ENCODE results near the gene OSBPL10. TPM values are rescaled to one million over a fixed set of nuclear protein-coding genes. Genes with fewer than 3 reads are reported as not detected.

OSBPL10 gene
- total RNA-seq, 1 donor = 15.0 TPM

GRCh38 chr3:31661993-31662670 lies 318.9 kb downstream of the OSBPL10 start:
- H3K4me3 ChIP-seq (ENCODE audit: low read depth, low read length) = no peak overlapping the region
- DNase-seq (ENCODE audit: low read depth) = no peak
- no peak for TF ChIP-seq CTCF (IDR thresholded peaks at IDR 0.05; ENCODE audit: insufficient read depth, low read length)

- no peak overlapping the region for H3K4me3 ChIP-seq (ENCODE audit: low read depth, low read length)
- TF ChIP-seq CTCF (IDR thresholded peaks at IDR 0.05; ENCODE audit: insufficient read depth, low read length) = no peak
- DNase-seq (ENCODE audit: low read depth) = no peak
Observed at GRCh38 chr3:31661286-31661685, 319.8 kb downstream of the OSBPL10 start.

GRCh38 chr3:31659246-31659645 lies 321.8 kb downstream of the OSBPL10 start:
- no peak for DNase-seq (ENCODE audit: low read depth)
- no peak for TF ChIP-seq CTCF (IDR thresholded peaks at IDR 0.05; ENCODE audit: insufficient read depth, low read length)

GRCh38 chr3:31654998-31655397 lies 326.1 kb downstream of the OSBPL10 start:
- DNase-seq (ENCODE audit: low read depth) = no peak
- no peak for TF ChIP-seq CTCF (IDR thresholded peaks at IDR 0.05; ENCODE audit: insufficient read depth, low read length)
- H3K4me3 ChIP-seq (ENCODE audit: low read depth, low read length) = no peak overlapping the region

More at GRCh38 chr3:31659246-31659645, 321.8 kb downstream of the OSBPL10 start:
- H3K4me3 ChIP-seq (ENCODE audit: low read depth, low read length) = no peak overlapping the region

GRCh38 chr3:31653464-31653863 lies 327.6 kb downstream of the OSBPL10 start:
- no peak for TF ChIP-seq CTCF (IDR thresholded peaks at IDR 0.05; ENCODE audit: insufficient read depth, low read length)
- no peak overlapping the region for H3K4me3 ChIP-seq (ENCODE audit: low read depth, low read length)
- no peak for DNase-seq (ENCODE audit: low read depth)

GRCh38 chr3:31652296-31652695 lies 328.8 kb downstream of the OSBPL10 start:
- H3K4me3 ChIP-seq (ENCODE audit: low read depth, low read length) = no peak overlapping the region
- no peak for TF ChIP-seq CTCF (IDR thresholded peaks at IDR 0.05; ENCODE audit: insufficient read depth, low read length)
- DNase-seq (ENCODE audit: low read depth) = no peak

All from fibroblast of the aortic adventitia (primary cell).